HepG2 (cell line): ENCODE results near the gene NEK6. TPM values are rescaled to one million over a fixed set of nuclear protein-coding genes. Genes with fewer than 3 reads are reported as not detected.

Experiments used
- ATAC-seq: fragments of 200-7000 bp; cut with Tn5 transposase; 3 replicates; pipeline ENCODE4 v1.9.1; 2020; ENCODE audit warnings: mild to moderate bottlenecking, moderate library complexity
- BruUV-seq: library from RNA; stranded (reverse); fragments of 400-500 nt; replicated peaks from 2 replicates; lab custom pipeline; 2021; lab: Mats Ljungman, UMichigan
- CTCF ChIA-PET: fragments of 300-600 bp; formaldehyde crosslinking; extraction: SDS; loops from one replicate; lab custom pipeline; 2021; ENCODE audit warnings: low total read pairs, inconsistent platforms, low intra/inter-chr PET ratio; lab: Yijun Ruan, JAX
- POLR2A ChIA-PET: fragments of 350-600 bp; sonication (Branson Sonifier 250); formaldehyde crosslinking; loops from one replicate; lab custom pipeline; 2020; ENCODE audit warnings: antibody characterized with exemption, inconsistent platforms; lab: Yijun Ruan, JAX
- DNase-seq: peaks from one replicate; pipeline ENCODE4 v3.0.0-alpha.2; 2015; ENCODE audit warnings: low spot score
- FAIRE-seq: peaks from 3 replicates; lab custom pipeline; 2011; peaks lifted over from hg19 to GRCh38; lab: Jason Lieb, UNC
- H2AFZ ChIP-seq: one replicate; pipeline ENCODE4 v1.6.1; 2011; ENCODE audit warnings: low read length, inconsistent platforms
- H3K27ac ChIP-seq: fragments of 300-600 bp; 3 replicates; pipeline ENCODE4 v1.8.0; 2011; ENCODE audit warnings: mixed run types, mild to moderate bottlenecking, mixed read lengths, low read length, inconsistent platforms; ENCODE audit not compliant: insufficient read depth; ENCODE audit errors: extremely low read length
- H3K27me3 ChIP-seq, 2 experiments: fragments of 200-600 bp in 1 of 2; 2 replicates in 1 of 2; 3 replicates in 1 of 2; pipeline versions ENCODE4 v1.6.0 to v1.8.0; 2011; ENCODE audit warnings: low read length in 2 of 2, mild to moderate bottlenecking in 2 of 2, moderate library complexity in 2 of 2, inconsistent platforms in 1 of 2; ENCODE audit not compliant: insufficient read depth in 2 of 2, control insufficient read depth in 1 of 2
- H3K36me3 ChIP-seq, 2 experiments: fragments of 200-600 bp in 1 of 2; replicated peaks in 1 of 2; 2 replicates in 1 of 2; 3 replicates in 1 of 2; pipeline versions ENCODE4 v1.5.1 to v1.8.0; 2011; ENCODE audit warnings: low read length in 2 of 2, inconsistent platforms in 1 of 2; ENCODE audit not compliant: insufficient read depth in 2 of 2, control insufficient read depth in 1 of 2
- H3K4me1 ChIP-seq: 2 replicates; pipeline ENCODE4 v1.5.1; 2012; ENCODE audit warnings: low read length, inconsistent platforms; ENCODE audit not compliant: insufficient read depth
- H3K4me2 ChIP-seq: 2 replicates; pipeline ENCODE4 v1.6.0; 2011; ENCODE audit warnings: low read depth, low read length, inconsistent platforms
- H3K4me3 ChIP-seq, 3 experiments: fragments of 200-600 bp in 1 of 3; sonication (generic), shearing (Covaris generic) in 1 of 3; replicated peaks in 1 of 3; 2 replicates each; pipeline ENCODE4 v1.5.1; 2011 to 2016; ENCODE audit warnings: low read length in 3 of 3, inconsistent platforms in 2 of 3, low read depth in 2 of 3, mild to moderate bottlenecking in 2 of 3, control low read depth in 1 of 3, mixed read lengths in 1 of 3; ENCODE audit not compliant: insufficient read depth in 1 of 3
- H3K79me2 ChIP-seq: one replicate; pipeline ENCODE4 v1.6.1; 2011; ENCODE audit warnings: low read length, inconsistent platforms; ENCODE audit not compliant: insufficient read depth
- H3K9ac ChIP-seq: 2 replicates; pipeline ENCODE4 v1.6.0; 2011; ENCODE audit warnings: mild to moderate bottlenecking, low read depth, low read length, inconsistent platforms; ENCODE audit not compliant: insufficient read depth
- H3K9me3 ChIP-seq: 2 replicates; pipeline ENCODE4 v1.5.1; 2012; ENCODE audit warnings: mild to moderate bottlenecking, low read length
- H4K20me1 ChIP-seq: 2 replicates; pipeline ENCODE4 v1.6.0; 2011; ENCODE audit warnings: inconsistent platforms, mild to moderate bottlenecking, low read length, moderate library complexity; ENCODE audit not compliant: insufficient read depth
- CTCF ChIP-seq: sonication (generic); formaldehyde crosslinking; IDR thresholded peaks from 2 replicates; pipeline ENCODE4 v1.5.0; 2020; ENCODE audit warnings: mild to moderate bottlenecking, missing genetic modification reagents, moderate library complexity
- FOXK2 ChIP-seq: fragments of 450-650 bp; IDR thresholded peaks from 2 replicates; pipeline ENCODE4 v1.6.1; 2016
- PHF8 ChIP-seq: sonication (generic); formaldehyde crosslinking; IDR thresholded peaks from 2 replicates; pipeline ENCODE4 v1.5.0; 2020; ENCODE audit warnings: missing genetic modification reagents
- WGBS: methylation state at CpG from one replicate; pipeline ENCODE4 v1.1.6; 2017; ENCODE audit warnings: low lambda C conversion rate; 5-methylcytosine and 5-hydroxymethylcytosine counted together
- in situ Hi-C: cut with HindIII; loops from 2 replicates; pipeline ENCODE4 v1.10.0; 2017; ENCODE audit warnings: low pct_unique_long_range_greater_than_20kb; ENCODE audit not compliant: extremely low pct_ligation_motif_present
- intact Hi-C: fragments of 100-400 bp; cut with micrococcal nuclease; formaldehyde crosslinking; loops from one replicate; pipeline ENCODE4 v1.10.0; 2022; ENCODE audit not compliant: unreplicated experiment
- polyA plus RNA-seq, 8 experiments: library from polyadenylated mRNA; depleted of rRNA in 3 of 8; stranded (reverse) in 7 of 8; unstranded in 1 of 8; fragments of >200 nt; fragmentation: Illumina TruSeq in 4 of 8; extraction: Trizol in 4 of 8; gene quantifications; 2 replicates each; pipeline versions ENCODE4 v1.2.1 to v1.2.3, GENCODE V29; 2011 to 2016; ENCODE audit warnings: low read depth in 4 of 8, missing spikeins in 1 of 8, mixed read lengths in 1 of 8; ENCODE audit not compliant: insufficient read depth in 1 of 8
- total RNA-seq, 5 experiments: library from RNA; depleted of rRNA; stranded (reverse); fragments of >200 nt; fragmentation: Illumina TruSeq; extraction: Trizol; gene quantifications; 2 replicates each; pipeline ENCODE4 v1.2.3, GENCODE V29; 2016; ENCODE audit warnings: low read depth in 1 of 5

Gene NEK6
- total and polyA plus RNA-seq, 2 of the 13 experiments (the other 11 are each of a cell fraction or from before 2014, with no cell fraction given), result 30.4 to 119 TPM

- TF ChIP-seq FOXK2, result no peak
Observed at GRCh38 chr9:124292696-124293593, 35.2 kb downstream of the NEK6 start (continued).

- no peak overlapping the region for H2AFZ ChIP-seq
- TF ChIP-seq CTCF (CRISPR knock-in tag), result 0 out of 2 replicates have a peak, but pooled peaks have one; percentile 9
- TF ChIP-seq PHF8 (CRISPR knock-in tag), result no peak
- DNase-seq (no peak), ATAC-seq (no peak), FAIRE-seq (no peak)
- peaks cover 78% of the 10 kb centered on the region for H3K4me1 ChIP-seq
- H3K79me2 ChIP-seq, result peaks cover 92% of the 10 kb centered on the region
- no peaks in the 10 kb centered on the region for H3K9me3 ChIP-seq
- 96% methylated on average over 16 of the region's 17 CpGs for WGBS
- intact Hi-C loops (no loop called here), in situ Hi-C loops (no loop called here)
- H3K27ac ChIP-seq, result no peak overlapping the region
- peaks cover 18 to 41% of the 10 kb centered on the region in 2 experiments; a peak in 4 of 5 replicates for H3K36me3 ChIP-seq
- ChIA-PET POLR2A (no interaction called here), CTCF (no interaction called here)
- H3K4me3 ChIP-seq, result no peak overlapping the region
- BruUV-seq, result no TSS peak
- H3K27me3 ChIP-seq, result no peaks in the 10 kb centered on the region
- peaks cover 69% of the 10 kb centered on the region for H4K20me1 ChIP-seq
- no peak overlapping the region for H3K4me2 ChIP-seq
- no peak overlapping the region for H3K9ac ChIP-seq
Observed at GRCh38 chr9:124293718-124294506, 36.2 kb downstream of the NEK6 start.
